Measurements from ENCODE around the gene FTH1. TPM values are rescaled to one million over a fixed set of nuclear protein-coding genes. Genes with fewer than 3 reads are reported as not detected.
"Not testable (repeated sequence)": the region's sequence is repeated elsewhere in the genome, so short reads cannot be mapped to it uniquely, and the experiment has no call there.

FTH1 gene
- total and polyA plus RNA-seq, 2 donors (not counting 1 experiment from before 2014, with no cell fraction given), result 2,219 to 2,789 TPM

DNA sequence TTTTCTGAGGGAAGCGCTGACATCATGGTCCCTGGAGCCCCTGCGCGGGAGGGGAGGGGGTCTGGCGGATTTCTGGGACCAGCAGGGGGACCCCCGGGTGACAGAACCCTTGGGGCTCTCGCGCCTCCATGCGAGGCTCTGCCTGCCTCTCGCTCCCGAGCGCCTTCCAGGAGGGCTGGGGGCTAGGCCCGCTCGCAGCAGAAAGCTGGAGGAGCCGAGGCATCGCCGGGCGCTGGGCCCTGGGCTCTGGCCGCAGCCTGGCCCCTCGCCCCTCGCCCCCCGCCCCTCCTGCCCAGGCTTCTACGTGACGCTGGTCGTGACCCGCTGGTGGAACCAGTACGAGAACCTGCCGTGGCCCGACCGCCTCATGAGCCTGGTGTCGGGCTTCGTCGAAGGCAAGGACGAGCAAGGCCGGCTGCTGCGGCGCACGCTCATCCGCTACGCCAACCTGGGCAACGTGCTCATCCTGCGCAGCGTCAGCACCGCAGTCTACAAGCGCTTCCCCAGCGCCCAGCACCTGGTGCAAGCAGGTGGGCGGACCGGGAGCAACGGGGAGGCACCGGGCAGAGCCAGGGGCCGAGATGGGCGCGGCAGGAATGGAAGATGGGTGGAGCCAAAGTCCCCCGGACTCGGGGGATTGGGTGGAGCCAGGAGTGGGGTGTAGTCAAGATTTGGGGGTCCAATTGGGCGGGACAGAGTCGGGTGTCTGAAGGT is 11.9 kb downstream of the FTH1 start:
- peak overlapping the region; percentile 63 for H3K27ac ChIP-seq (ENCODE audit: insufficient read depth, low read length)
- no peaks in the 10 kb centered on the region for H3K9me3 ChIP-seq (ENCODE audit: control insufficient read depth, insufficient read depth, low read depth, low read length)
- H3K4me2 ChIP-seq (ENCODE audit: extremely low read depth, insufficient read depth, low read length), result peak overlapping the region; percentile 46
- no peaks in the 10 kb centered on the region for H3K79me2 ChIP-seq (ENCODE audit: control insufficient read depth, insufficient read depth, low read length)
- H2AFZ ChIP-seq (ENCODE audit: low read length), result peak overlapping the region; percentile 34
- peak overlapping the region in 3 of 4 experiments; percentile 7 to 57 (median 43) for H3K4me3 ChIP-seq (replicated peaks in 1 of 4; ENCODE audit: control extremely low read depth in 1 of 4, insufficient read depth in 1 of 4, low read depth in 3 of 4, low read length in 4 of 4)
- H4K20me1 ChIP-seq (ENCODE audit: control insufficient read depth, extremely low read depth, insufficient read depth, low read length), result no peaks in the 10 kb centered on the region
- H3K4me1 ChIP-seq (ENCODE audit: control insufficient read depth, extremely low read depth, insufficient read depth, low read length), result peaks cover 5% of the 10 kb centered on the region
- no peak for DNase-seq (ENCODE audit: low read depth in 2 of 2)
- TF ChIP-seq CTCF (conservative IDR thresholded peaks at IDR 0.05 in 1 of 2, IDR thresholded peaks at IDR 0.05 in 1 of 2; ENCODE audit: low read depth in 1 of 2, low read length in 2 of 2) (no peak), EZH2 (IDR thresholded peaks at IDR 0.05; ENCODE audit: low read length, missing control alignments) (no peak)
- no peaks in the 10 kb centered on the region for H3K27me3 ChIP-seq (ENCODE audit: control insufficient read depth, insufficient read depth, low read length)
- H3K9ac ChIP-seq (ENCODE audit: insufficient read depth, low read length), result peak overlapping the region; percentile 60
- H3K36me3 ChIP-seq (ENCODE audit: control insufficient read depth, insufficient read depth, low read length), result peaks cover 2% of the 10 kb centered on the region

DNA sequence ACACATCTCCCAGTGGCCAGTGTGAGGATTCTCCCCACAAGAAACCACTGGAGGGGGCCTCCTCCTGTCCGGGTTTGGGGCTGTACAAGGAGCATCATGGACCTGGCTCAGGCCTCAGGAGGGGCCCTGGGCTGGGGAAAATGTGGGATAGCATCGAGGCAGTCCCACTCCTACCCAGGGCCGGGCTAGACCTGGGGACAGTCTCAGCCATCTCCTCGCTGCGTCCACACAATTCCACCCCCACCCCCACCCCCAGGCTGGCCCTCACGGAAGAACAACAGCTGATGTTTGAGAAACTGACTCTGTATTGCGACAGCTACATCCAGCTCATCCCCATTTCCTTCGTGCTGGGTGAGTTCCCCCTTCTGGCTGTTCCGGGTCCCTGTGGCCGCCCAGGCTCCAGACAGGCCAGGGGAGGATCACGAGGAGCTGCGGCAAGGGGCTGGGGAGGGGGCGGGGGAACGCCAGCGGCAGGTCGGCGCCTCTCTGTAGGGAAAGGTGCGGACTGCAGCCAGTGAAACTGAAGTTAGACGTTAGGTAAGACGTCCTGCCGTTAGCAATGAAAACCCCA is 12.5 kb downstream of the FTH1 start:
- Histone ChIP-seq H3K27ac (ENCODE audit: insufficient read depth, low read length) (peak overlapping the region; percentile 63), H4K20me1 (ENCODE audit: control insufficient read depth, extremely low read depth, insufficient read depth, low read length) (no peaks in the 10 kb centered on the region), H3K9ac (ENCODE audit: insufficient read depth, low read length) (peak overlapping the region; percentile 60), H3K4me3 (replicated peaks in 1 of 4; ENCODE audit: control extremely low read depth in 1 of 4, insufficient read depth in 1 of 4, low read depth in 3 of 4, low read length in 4 of 4) (peak overlapping the region in 3 of 4 experiments; percentile 3 to 57 (median 43)), H2AFZ (ENCODE audit: low read length) (peak overlapping the region; percentile 61), H3K79me2 (ENCODE audit: control insufficient read depth, insufficient read depth, low read length) (no peaks in the 10 kb centered on the region), H3K9me3 (ENCODE audit: control insufficient read depth, insufficient read depth, low read depth, low read length) (no peaks in the 10 kb centered on the region), H3K27me3 (ENCODE audit: control insufficient read depth, insufficient read depth, low read length) (no peaks in the 10 kb centered on the region), H3K4me2 (ENCODE audit: extremely low read depth, insufficient read depth, low read length) (peak overlapping the region; percentile 23), H3K36me3 (ENCODE audit: control insufficient read depth, insufficient read depth, low read length) (peaks cover 2% of the 10 kb centered on the region), H3K4me1 (ENCODE audit: control insufficient read depth, extremely low read depth, insufficient read depth, low read length) (peaks cover 5% of the 10 kb centered on the region)
- DNase-seq (ENCODE audit: low read depth in 2 of 2), result peak; percentile 53 to 93
- TF ChIP-seq EZH2 (IDR thresholded peaks at IDR 0.05; ENCODE audit: low read length, missing control alignments) (no peak), CTCF (conservative IDR thresholded peaks at IDR 0.05 in 1 of 2, IDR thresholded peaks at IDR 0.05 in 1 of 2; ENCODE audit: low read depth in 1 of 2, low read length in 2 of 2) (peak in 1 of 2 donors; percentile 35)

GRCh38 chr11:61954106-61954850 is 13.2 kb downstream of the FTH1 start:
- DNase-seq (ENCODE audit: low read depth in 2 of 2), result peak in 1 of 2 donors; percentile 45
- Histone ChIP-seq H3K27me3 (ENCODE audit: control insufficient read depth, insufficient read depth, low read length) (no peaks in the 10 kb centered on the region), H2AFZ (ENCODE audit: low read length) (no peak overlapping the region), H3K36me3 (ENCODE audit: control insufficient read depth, insufficient read depth, low read length) (peaks cover 2% of the 10 kb centered on the region), H3K4me3 (replicated peaks in 1 of 4; ENCODE audit: control extremely low read depth in 1 of 4, insufficient read depth in 1 of 4, low read depth in 3 of 4, low read length in 4 of 4) (peak overlapping the region in 1 of 4 experiments; percentile 57), H3K4me1 (ENCODE audit: control insufficient read depth, extremely low read depth, insufficient read depth, low read length) (peaks cover 5% of the 10 kb centered on the region), H3K9me3 (ENCODE audit: control insufficient read depth, insufficient read depth, low read depth, low read length) (no peaks in the 10 kb centered on the region), H3K27ac (ENCODE audit: insufficient read depth, low read length) (peak overlapping the region; percentile 63), H3K4me2 (ENCODE audit: extremely low read depth, insufficient read depth, low read length) (no peak overlapping the region), H3K9ac (ENCODE audit: insufficient read depth, low read length) (no peak overlapping the region), H3K79me2 (ENCODE audit: control insufficient read depth, insufficient read depth, low read length) (no peaks in the 10 kb centered on the region), H4K20me1 (ENCODE audit: control insufficient read depth, extremely low read depth, insufficient read depth, low read length) (no peaks in the 10 kb centered on the region)
- TF ChIP-seq EZH2 (IDR thresholded peaks at IDR 0.05; ENCODE audit: low read length, missing control alignments) (no peak), CTCF (conservative IDR thresholded peaks at IDR 0.05 in 1 of 2, IDR thresholded peaks at IDR 0.05 in 1 of 2; ENCODE audit: low read depth in 1 of 2, low read length in 2 of 2) (no peak)

- H2AFZ ChIP-seq (ENCODE audit: low read length); DNase-seq (ENCODE audit: low read depth in 2 of 2); H3K4me3 ChIP-seq (replicated peaks in 1 of 4; ENCODE audit: control extremely low read depth in 1 of 4, insufficient read depth in 1 of 4, low read depth in 3 of 4, low read length in 4 of 4); H3K79me2 ChIP-seq (ENCODE audit: control insufficient read depth, insufficient read depth, low read length); H3K27ac ChIP-seq (ENCODE audit: insufficient read depth, low read length); H4K20me1 ChIP-seq (ENCODE audit: control insufficient read depth, extremely low read depth, insufficient read depth, low read length); H3K9me3 ChIP-seq (ENCODE audit: control insufficient read depth, insufficient read depth, low read depth, low read length); H3K27me3 ChIP-seq (ENCODE audit: control insufficient read depth, insufficient read depth, low read length); H3K4me2 ChIP-seq (ENCODE audit: extremely low read depth, insufficient read depth, low read length); H3K4me1 ChIP-seq (ENCODE audit: control insufficient read depth, extremely low read depth, insufficient read depth, low read length); H3K36me3 ChIP-seq (ENCODE audit: control insufficient read depth, insufficient read depth, low read length); H3K9ac ChIP-seq (ENCODE audit: insufficient read depth, low read length): not testable (repeated sequence)
Measured at GRCh38 chr11:61953632-61954031, 13.8 kb downstream of the FTH1 start.

All from fibroblast of lung (primary cell).